Cortex of kidney (tissue), 1 donor: ENCODE results near the gene PACRG.

ENCODE experiments used
- DNase-seq: peaks from one replicate; lab custom pipeline; 2025; lab: John Stamatoyannopoulos, UW

PACRG gene

GRCh38 chr6:163243692-163244589 lies 516.2 kb downstream of the PACRG start:
- DNase-seq, result no peak

- DNase-seq, result no peak
Measured at GRCh38 chr6:163248051-163248450, 520.3 kb downstream of the PACRG start.

DNA sequence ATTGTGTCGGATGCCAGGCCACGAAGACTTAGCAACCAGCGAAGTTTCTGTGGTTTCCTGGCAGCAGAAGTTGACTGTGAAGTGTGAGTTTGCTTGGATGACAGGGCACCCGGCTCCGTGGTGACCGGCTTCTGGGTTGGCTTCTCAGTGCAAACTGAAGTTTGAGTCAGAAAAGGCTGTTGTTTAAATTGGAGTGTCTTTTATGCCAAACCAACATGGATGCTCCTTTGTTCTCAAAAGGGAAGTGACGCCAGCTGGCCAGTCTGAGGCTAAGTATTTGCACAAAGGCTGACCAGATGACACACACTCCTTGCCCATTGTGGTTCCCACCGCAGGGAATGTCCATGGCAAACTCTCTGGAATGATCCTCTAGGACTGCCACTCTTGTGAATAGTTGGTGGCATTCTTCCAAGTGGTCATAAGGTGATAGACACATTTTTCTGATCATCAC lies 521.9 kb downstream of the PACRG start:
- DNase-seq, result no peak

DNA sequence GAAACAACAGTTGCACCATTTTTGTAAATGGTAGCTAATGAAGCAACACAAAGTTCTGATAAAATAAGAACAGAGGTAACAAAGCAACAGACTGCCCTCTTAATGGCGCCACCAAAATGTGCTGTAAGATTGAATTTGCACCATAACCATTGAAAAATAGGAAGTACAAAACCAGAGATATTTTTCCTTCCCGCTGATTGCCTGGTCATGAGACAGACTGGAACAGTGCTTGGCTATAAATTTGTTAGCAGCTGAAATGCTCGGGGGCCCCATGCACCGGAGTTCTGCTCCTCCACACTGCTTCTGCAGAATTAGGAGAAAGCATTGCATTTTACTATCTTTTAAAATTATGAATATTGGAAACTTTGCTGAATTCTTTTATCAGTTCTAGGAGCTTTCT lies 522.3 kb downstream of the PACRG start:
- DNase-seq, result no peak

DNA sequence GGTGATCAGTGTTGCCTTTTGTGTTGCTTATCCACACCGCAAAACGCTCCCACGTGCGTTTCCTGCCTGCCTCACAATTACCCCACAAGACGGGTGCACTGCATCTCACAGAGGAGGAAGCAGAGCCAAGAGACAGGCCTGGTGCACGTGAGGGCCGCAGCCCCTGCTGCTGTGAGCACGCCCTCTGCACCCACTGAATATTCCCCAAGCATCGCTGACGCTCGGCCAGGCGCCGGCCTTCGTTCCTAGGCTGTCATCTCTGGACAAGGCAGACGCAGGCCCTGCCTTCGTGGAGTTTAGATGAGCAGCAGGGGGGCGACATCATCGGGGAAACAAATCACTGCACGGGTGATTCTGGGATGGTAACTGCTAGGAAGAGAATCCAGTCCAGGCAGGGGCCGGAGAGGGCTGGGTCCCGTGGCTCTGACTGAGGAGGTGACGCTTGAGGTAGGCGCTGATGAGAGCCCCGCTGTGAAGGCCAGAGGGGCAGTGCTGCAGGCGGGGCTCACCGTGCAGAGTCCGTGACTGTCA lies 524.4 kb downstream of the PACRG start:
- no peak for DNase-seq

GRCh38 chr6:163253556-163254213 lies 525.9 kb downstream of the PACRG start:
- no peak for DNase-seq

- no peak for DNase-seq
Measured at GRCh38 chr6:163254341-163254835, 526.6 kb downstream of the PACRG start.

GRCh38 chr6:163255265-163255664 lies 527.5 kb downstream of the PACRG start:
- no peak for DNase-seq

DNA sequence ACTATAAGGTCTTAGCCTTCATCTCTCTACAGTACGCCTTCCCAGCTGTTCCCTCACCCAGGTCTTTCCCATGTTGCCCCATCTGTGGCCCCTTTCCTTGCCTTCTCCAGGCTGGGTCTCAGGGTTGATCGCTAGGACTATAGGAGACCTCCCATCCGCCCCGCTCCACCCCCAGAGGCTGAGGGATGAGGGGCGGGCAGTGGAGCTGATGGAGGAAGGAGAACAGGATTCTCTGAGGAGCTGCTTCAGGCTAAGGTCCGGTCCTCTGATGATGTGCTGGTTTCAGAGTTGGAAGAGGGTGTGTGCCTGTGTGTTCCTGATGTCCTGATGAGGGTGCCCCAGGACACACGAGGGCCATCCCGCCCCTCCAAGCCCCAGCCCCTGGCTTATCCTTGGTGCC lies 531.9 kb downstream of the PACRG start:
- no peak for DNase-seq

- DNase-seq, result no peak
Measured at GRCh38 chr6:163260111-163260895, 532.5 kb downstream of the PACRG start.

DNA sequence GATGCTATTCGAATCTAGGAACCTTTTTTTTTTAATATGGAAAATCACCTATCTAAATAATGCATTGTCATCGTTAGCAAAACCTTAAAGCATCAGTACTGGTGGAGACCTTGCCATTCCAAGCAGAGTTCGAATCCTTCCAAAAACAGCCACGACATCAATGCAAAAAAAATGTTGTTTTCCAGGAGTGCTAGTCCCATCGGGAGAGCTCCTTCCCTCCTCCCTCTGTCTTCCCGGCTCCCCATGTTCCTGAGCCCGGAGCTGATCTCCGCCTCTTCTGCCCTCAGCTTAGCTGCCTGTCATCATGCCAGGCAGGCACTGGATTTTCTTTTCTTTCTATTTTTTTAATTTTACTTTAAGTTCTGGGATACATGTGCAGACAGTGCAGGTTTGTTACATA lies 533.1 kb downstream of the PACRG start:
- no peak for DNase-seq

- no peak for DNase-seq
Measured at GRCh38 chr6:163261361-163261760, 533.6 kb downstream of the PACRG start.

- no peak for DNase-seq
Measured at GRCh38 chr6:163262080-163262479, 534.3 kb downstream of the PACRG start.

DNA sequence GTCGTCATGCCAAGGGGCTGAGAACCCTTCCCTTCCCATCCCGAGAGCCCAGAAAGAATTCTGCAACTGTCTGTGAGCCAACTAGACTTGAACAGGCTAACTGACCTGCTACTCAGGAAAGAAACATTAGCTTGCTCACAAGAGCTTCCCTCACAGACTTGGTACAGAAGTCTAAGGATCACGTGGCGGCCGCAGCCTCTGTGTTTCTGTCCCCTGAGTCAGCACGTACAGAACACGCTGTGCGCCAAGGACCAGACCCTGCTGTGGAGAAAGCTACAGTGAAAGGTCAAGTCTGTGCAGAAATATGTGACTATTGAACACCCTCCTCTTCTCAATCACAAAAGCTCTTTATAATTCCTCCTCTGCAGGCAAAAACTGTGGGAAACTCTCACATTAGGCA lies 535.4 kb downstream of the PACRG start:
- DNase-seq, result no peak

DNA sequence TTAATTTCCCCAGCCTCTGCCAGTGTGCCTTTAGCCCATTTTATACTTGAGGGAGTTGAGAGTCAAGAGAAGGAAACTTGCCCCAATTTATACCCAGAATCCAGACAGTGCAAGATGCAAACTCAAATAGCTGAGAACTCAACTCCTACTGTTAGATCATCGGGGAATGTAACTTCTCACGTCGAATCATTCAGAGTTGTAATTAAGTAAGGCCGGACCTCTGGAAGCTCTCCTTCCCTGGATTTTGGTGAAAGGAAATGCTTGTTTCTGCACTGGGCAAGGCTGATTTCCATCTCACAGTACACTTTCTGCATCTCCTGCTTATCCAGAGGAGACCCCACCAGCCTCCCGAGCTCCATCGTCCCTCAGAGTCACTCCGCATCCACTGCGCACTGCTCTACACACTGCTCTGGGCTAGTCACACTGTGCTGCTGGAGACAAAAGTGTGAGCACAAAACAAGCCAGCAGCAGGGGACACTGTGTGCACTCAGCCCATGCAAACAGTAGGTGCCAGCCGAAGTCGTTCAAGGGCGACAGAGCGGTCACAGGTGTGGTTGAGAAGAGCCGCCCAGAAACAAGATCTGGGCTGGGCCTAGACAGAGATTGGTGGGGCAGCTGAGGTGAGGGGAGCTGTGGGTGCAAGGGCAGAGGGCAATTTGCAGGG lies 536.4 kb downstream of the PACRG start:
- DNase-seq, result no peak

DNA sequence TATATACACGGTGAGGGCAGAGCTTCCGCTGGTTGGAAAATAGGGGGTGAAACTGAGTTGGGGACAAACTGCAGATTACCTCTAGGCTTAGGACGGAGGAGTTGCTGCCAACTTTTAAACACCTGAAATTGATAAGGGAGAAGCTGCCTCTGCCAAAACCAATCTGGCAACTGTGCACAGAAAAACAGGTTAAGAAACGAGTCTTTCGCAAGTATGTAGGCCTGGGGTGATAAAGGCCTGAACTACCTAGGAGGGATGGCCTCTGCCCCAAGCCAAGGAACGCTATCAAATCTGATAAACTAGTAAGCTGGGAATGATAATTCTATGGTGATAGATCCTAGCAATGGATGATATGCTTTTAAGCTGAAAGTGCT lies 536.9 kb downstream of the PACRG start:
- no peak for DNase-seq

DNA sequence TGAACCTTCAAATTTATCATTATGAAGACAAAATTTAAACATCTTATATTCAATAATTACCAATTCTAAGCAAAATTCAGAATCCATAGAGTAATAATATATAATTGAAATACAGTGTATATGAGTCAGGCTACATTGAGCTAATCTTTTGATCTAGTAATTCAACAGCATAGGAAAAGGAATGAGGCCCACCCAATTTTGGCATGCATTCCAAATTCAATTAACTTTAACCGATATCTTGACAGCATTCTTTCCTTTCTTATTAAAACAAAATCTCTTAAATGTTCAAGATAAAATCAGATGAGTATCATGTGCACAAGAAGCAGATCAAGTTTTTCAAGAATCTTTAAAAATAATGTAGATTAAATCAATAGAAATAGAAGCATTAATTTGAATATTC lies 553.9 kb downstream of the PACRG start:
- no peak for DNase-seq

GRCh38 chr6:163282672-163283071 lies 554.9 kb downstream of the PACRG start:
- no peak for DNase-seq

- DNase-seq, result no peak
Measured at GRCh38 chr6:163284151-163284550, 556.4 kb downstream of the PACRG start.

DNA sequence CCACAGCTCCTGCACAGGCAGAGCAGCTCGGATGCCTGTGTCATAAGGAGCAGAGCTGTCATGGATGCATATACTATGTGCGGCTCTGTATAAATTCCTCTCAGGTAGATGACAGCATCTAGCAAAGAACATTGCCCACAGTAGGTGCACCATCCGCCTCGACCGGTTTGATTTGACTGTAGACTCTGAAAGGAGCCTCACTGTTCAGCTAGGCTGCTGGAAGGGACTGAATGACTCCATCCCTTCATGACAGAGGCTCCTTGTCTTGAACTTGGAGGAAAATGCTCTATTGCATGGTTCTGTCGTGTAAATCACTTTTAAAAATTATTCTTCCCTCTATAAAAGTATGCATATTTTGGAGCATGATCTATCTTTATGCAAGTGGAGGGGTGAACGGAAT lies 557.9 kb downstream of the PACRG start:
- no peak for DNase-seq

DNA sequence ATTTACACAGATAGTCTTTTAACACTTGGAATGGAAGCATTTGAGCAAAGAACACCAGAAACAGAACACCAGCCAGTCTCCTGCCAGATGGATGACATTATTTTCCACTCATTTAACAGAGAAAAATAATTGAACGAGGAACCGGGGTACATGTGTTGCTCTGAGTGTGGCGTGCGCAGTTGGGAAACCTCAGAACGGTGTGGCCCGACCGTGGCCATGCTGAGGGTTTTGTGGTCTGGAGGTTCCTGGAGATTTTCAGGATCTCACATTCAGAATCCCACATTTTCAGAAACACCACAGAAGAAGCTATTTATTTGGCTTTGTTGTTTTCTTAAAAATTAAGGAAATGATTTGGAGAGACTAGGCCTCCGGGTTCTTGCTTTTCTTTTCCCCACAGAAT lies 559.9 kb downstream of the PACRG start:
- DNase-seq, result no peak

GRCh38 chr6:163288066-163288465 lies 560.3 kb downstream of the PACRG start:
- no peak for DNase-seq
